Thoracic aorta (tissue), 2 donors: ENCODE data around the gene TOX3. TPM values are rescaled to one million over a fixed set of nuclear protein-coding genes. Genes with fewer than 3 reads are reported as not detected.

ENCODE experiments used
- ATAC-seq: fragments of 150-250 bp; one replicate; pipeline ENCODE4 v1.8.0; 2017; ENCODE audit warnings: low read depth; ENCODE audit not compliant: insufficient number of reproducible peaks, low FRiP score
- DNase-seq: peaks from one replicate; pipeline ENCODE4 v3.0.0-alpha.2; 2020; ENCODE audit warnings: low spot score
- H3K27ac ChIP-seq, 2 donors: fragments of 200-600 bp; sonication (generic); 1 replicate in 1 of 2; 2 replicates in 1 of 2; pipeline ENCODE4 v1.5.1; 2016; ENCODE audit warnings: mild to moderate bottlenecking in 2 of 2, moderate library complexity in 2 of 2
- H3K27me3 ChIP-seq: fragments of 200-600 bp; sonication (generic); replicated peaks from 2 replicates; pipeline ENCODE4 v1.6.0; 2016; ENCODE audit warnings: mild to moderate bottlenecking; ENCODE audit not compliant: insufficient read depth
- H3K36me3 ChIP-seq: fragments of 200-600 bp; sonication (generic); one replicate; pipeline ENCODE4 v1.5.1; 2016
- H3K4me1 ChIP-seq, 2 donors: fragments of 200-600 bp; sonication (generic); 1 replicate in 1 of 2; 2 replicates in 1 of 2; pipeline versions ENCODE4 v1.5.1 to v1.6.0; 2016; ENCODE audit warnings: low read depth in 2 of 2, mild to moderate bottlenecking in 1 of 2; ENCODE audit not compliant: control insufficient read depth in 1 of 2
- H3K4me3 ChIP-seq: fragments of 200-600 bp; sonication (generic); 2 replicates; pipeline ENCODE4 v1.5.1; 2016; ENCODE audit warnings: mild to moderate bottlenecking
- H3K9me3 ChIP-seq: fragments of 200-600 bp; sonication (generic); 2 replicates; pipeline ENCODE4 v1.5.1; 2016
- total RNA-seq, 2 donors: library from RNA; depleted of rRNA; stranded (reverse); fragments of >200 nt; gene quantifications; one replicate each; pipeline versions ENCODE4 v1.1.0 to v1.2.3, GENCODE V29; 2016
- TF ChIP-seq, protein P1 (sequence below): fragments of 200-600 bp; sonication (generic); IDR thresholded peaks from one replicate; pipeline ENCODE4 v1.5.1; 2019; ENCODE audit warnings: antibody characterized with exemption

Gene TOX3
- total RNA-seq, 2 donors from 2014 or later = not detected

DNA sequence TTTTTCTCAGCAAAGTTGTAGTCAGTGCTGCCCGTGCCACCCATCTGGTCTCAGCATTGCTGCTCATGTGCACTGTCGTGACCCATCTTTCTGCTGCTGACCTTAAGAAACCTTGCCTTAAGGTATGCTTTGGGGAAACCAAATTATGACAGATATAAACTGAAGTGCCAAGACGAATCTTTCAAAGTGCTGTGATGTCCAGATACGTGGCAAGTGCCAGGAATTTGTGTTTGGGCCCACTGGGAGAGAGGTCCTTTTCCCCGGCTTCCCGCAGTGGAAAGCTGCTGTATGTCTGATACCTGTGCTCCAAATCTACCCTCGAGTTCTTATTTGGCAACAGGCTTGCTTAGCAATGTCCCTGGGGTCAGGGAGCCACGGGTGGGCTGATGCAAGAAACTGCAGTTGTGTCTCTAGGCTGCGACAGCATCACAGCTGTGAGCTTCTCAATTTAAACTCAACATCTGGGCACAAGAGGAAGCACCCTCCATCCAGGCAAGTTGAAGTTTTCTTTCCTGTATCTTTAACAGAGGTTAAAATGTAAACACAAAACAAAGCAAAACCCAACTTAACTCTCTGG lies 30.3 kb upstream of the TOX3 start:
- H3K27me3 ChIP-seq = no peaks in the 10 kb centered on the region
- H3K4me3 ChIP-seq = no peak overlapping the region
- TF ChIP-seq, protein P1, sequence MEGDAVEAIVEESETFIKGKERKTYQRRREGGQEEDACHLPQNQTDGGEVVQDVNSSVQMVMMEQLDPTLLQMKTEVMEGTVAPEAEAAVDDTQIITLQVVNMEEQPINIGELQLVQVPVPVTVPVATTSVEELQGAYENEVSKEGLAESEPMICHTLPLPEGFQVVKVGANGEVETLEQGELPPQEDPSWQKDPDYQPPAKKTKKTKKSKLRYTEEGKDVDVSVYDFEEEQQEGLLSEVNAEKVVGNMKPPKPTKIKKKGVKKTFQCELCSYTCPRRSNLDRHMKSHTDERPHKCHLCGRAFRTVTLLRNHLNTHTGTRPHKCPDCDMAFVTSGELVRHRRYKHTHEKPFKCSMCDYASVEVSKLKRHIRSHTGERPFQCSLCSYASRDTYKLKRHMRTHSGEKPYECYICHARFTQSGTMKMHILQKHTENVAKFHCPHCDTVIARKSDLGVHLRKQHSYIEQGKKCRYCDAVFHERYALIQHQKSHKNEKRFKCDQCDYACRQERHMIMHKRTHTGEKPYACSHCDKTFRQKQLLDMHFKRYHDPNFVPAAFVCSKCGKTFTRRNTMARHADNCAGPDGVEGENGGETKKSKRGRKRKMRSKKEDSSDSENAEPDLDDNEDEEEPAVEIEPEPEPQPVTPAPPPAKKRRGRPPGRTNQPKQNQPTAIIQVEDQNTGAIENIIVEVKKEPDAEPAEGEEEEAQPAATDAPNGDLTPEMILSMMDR = no peak
- ATAC-seq = no peak
- DNase-seq = no peak
- H3K4me1 ChIP-seq = no peaks in the 10 kb centered on the region
- no peaks in the 10 kb centered on the region for H3K36me3 ChIP-seq
- no peak overlapping the region for H3K27ac ChIP-seq
- H3K9me3 ChIP-seq = no peaks in the 10 kb centered on the region

DNA sequence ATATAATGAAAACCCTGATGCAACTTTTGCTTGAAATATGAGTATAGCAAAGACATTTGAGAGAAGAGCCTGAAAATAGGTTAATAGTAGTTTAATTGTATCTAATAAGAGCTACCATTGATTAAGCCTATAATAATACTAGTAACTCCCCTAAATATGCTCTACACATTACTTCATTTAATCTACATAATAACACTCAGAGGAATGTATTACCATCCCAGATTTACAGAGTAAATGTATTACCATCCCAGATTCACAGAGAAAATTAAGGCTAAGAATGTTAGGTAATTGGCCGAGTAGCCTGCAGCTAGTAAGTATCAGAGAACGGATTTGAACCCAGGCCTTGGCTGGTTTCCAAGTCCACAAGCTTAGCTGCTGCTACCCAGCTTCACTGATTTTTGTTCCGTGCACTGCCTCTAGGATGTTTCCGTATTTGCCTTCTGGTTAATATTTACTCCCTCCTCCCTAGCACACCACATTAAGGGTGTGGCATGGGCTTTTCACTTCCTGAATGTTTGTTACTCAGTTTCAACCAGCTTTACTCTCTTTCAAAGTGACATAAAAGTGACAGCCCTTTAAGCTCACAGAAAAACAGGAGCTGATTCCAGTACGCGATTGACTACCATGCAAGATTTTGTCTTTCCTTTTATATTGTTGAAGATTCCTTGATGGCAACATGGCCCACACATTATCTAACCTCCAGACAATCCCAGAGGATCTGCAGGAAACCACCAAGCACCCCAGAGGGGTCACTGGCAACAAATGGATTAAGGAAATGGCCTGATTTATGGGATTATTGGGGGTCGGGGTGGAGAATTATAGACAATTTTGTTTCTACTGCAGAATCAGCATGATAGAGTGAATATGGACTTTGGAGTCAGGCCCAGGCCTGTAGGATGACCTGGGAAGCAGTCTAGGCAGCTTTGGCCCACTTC lies 26.7 kb upstream of the TOX3 start:
- no peaks in the 10 kb centered on the region for H3K27me3 ChIP-seq
- H3K9me3 ChIP-seq = no peaks in the 10 kb centered on the region
- no peak overlapping the region for H3K27ac ChIP-seq
- no peak for DNase-seq
- TF ChIP-seq, protein P1 = no peak
- no peaks in the 10 kb centered on the region for H3K36me3 ChIP-seq
- no peak for ATAC-seq
- no peak overlapping the region for H3K4me3 ChIP-seq
- H3K4me1 ChIP-seq = no peaks in the 10 kb centered on the region

DNA sequence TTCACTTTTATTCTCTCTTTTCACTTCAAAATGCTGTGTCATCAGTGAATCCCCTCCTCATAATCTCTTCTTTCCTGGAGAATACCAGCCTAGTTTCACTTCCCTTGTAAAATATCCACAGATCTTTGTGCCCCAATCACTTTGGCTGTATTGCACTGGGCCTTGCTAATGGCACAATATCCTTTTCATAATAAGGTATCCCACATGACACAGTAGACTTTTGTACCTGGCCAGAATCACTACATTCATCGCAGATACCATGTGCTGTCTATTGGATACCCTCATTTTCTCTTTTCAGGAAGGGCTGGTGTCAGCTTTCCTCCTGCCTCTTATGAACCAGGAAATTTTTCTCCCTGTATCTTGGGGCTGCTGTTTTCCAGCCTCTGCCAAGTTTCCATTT lies 25.7 kb upstream of the TOX3 start:
- H3K27ac ChIP-seq = no peak overlapping the region
- DNase-seq = no peak
- TF ChIP-seq, protein P1 = no peak

DNA sequence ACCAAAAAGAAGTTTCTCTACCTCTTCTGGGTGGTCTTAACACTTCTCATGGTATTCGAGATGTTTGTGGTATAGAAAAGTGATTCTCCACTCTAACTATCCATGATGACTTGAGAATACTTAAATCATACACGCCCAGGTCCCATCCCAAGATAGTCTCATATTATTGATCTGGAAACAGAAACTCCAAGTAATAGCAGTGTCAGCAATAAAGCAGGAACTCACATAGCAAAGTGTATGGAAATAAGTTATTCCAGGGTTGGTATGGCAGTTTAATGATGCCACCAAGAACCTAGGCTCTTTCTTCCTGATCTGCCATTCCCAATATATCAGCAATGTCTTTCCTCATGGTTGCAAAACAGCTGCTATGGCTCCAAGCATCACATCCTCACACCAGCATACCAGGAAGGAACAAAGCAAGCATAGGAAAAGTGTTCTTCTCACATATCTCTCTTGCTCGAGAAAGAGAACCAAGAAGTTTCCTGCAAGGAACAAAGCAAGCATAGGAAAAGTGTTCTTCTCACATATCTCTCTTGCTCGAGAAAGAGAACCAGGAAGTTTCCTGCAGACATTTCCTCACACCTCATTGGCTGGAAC lies 23.6 kb upstream of the TOX3 start:
- H3K27ac ChIP-seq = no peak overlapping the region
- H3K36me3 ChIP-seq = no peaks in the 10 kb centered on the region
- no peaks in the 10 kb centered on the region for H3K4me1 ChIP-seq
- TF ChIP-seq, protein P1 = no peak
- ATAC-seq (no peak), DNase-seq (no peak)
- H3K9me3 ChIP-seq = no peaks in the 10 kb centered on the region
- no peaks in the 10 kb centered on the region for H3K27me3 ChIP-seq
- H3K4me3 ChIP-seq = no peak overlapping the region

More for the DNA sequence above, 25.7 kb upstream of the TOX3 start:
- Histone ChIP-seq H3K9me3 (no peaks in the 10 kb centered on the region), H3K27me3 (no peaks in the 10 kb centered on the region), H3K4me3 (no peak overlapping the region), H3K4me1 (no peaks in the 10 kb centered on the region), H3K36me3 (no peaks in the 10 kb centered on the region)
- no peak for ATAC-seq

DNA sequence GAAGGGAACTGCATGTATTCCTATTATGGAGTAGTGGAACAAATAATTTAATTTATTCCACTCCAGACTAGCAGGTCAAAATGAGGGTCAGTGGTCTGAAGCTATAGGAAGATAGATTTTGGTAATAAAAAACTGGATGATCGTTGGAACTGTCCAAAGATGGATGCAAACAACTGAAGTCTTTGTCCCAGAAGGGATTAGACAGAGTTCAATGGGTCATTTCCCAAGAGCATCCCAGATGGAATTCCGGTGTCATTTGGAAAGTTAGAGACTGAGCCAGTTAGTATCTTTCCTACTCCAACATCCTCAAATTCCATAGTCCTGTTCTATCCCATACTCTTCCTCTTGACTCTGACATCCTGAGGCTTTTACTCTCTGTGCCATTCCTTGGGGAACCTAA lies 22.8 kb upstream of the TOX3 start:
- DNase-seq = no peak
- Histone ChIP-seq H3K4me3 (no peak overlapping the region), H3K9me3 (no peaks in the 10 kb centered on the region), H3K27me3 (no peaks in the 10 kb centered on the region), H3K36me3 (no peaks in the 10 kb centered on the region), H3K27ac (no peak overlapping the region), H3K4me1 (no peaks in the 10 kb centered on the region)
- ATAC-seq = no peak
- TF ChIP-seq, protein P1 = no peak
